ENCODE data around the gene CLSTN2. TPM values are rescaled to one million over a fixed set of nuclear protein-coding genes. Genes with fewer than 3 reads are reported as not detected.
A peak's percentile ranks its signal among the peaks of the same experiment; 100 is the strongest.

The CLSTN2 gene
- total and polyA plus RNA-seq, 2 of the 13 experiments (the other 11 are each of a cell fraction or from before 2014, with no cell fraction given), result not detected

GRCh38 chr3:139897759-139898158 lies 37.2 kb upstream of the CLSTN2 start:
- ChIA-PET CTCF (ENCODE audit: low intra/inter-chr PET ratio, low total read pairs) (no interaction called here), POLR2A (no interaction called here)
- FAIRE-seq (no peak), ATAC-seq (no peak), DNase-seq (ENCODE audit: low spot score) (no peak)
- no peaks in the 10 kb centered on the region for H3K27me3 ChIP-seq (ENCODE audit: control insufficient read depth in 1 of 2, insufficient read depth in 2 of 2, low read length in 2 of 2)
- H3K4me2 ChIP-seq (ENCODE audit: low read depth, low read length), result no peak overlapping the region
- WGBS (ENCODE audit: low lambda C conversion rate), result 9% methylated on average over 5 of the region's 5 CpGs
- no peak overlapping the region for H3K4me3 ChIP-seq (replicated peaks in 1 of 3; ENCODE audit: insufficient read depth in 1 of 3, low read depth in 2 of 3, low read length in 3 of 3)
- peak; percentile 47; the same call in 1 of the 2 replicates for TF ChIP-seq CEBPG (CRISPR knock-in tag; IDR thresholded peaks at IDR 0.05)
- TF ChIP-seq ZNF619 (CRISPR knock-in tag; IDR thresholded peaks at IDR 0.05), result no peak
- TF ChIP-seq CEBPB (IDR thresholded peaks at IDR 0.05; ENCODE audit: borderline replicate concordance, low read depth, low read length), result peak; percentile 87
- H4K20me1 ChIP-seq (ENCODE audit: insufficient read depth, low read length), result no peaks in the 10 kb centered on the region
- H3K4me1 ChIP-seq (ENCODE audit: insufficient read depth, low read length), result no peaks in the 10 kb centered on the region
- no peaks in the 10 kb centered on the region for H3K9me3 ChIP-seq (ENCODE audit: low read length)
- intact Hi-C loops (cut with micrococcal nuclease; ENCODE audit: unreplicated experiment) (no loop called here), in situ Hi-C loops (cut with HindIII; ENCODE audit: extremely low pct_ligation_motif_present, low pct_unique_long_range_greater_than_20kb) (no loop called here)
- no peaks in the 10 kb centered on the region for H3K79me2 ChIP-seq (ENCODE audit: insufficient read depth, low read length)
- BruUV-seq (replicated peaks), result no TSS peak
- H3K27ac ChIP-seq (ENCODE audit: extremely low read length, insufficient read depth, low read length), result no peak overlapping the region
- no peak overlapping the region for H3K9ac ChIP-seq (ENCODE audit: insufficient read depth, low read depth, low read length)
- H3K36me3 ChIP-seq (replicated peaks in 1 of 2; ENCODE audit: control insufficient read depth in 1 of 2, insufficient read depth in 2 of 2, low read length in 2 of 2), result no peaks in the 10 kb centered on the region
- no peak overlapping the region for H2AFZ ChIP-seq (ENCODE audit: low read length)

GRCh38 chr3:139906418-139906817 lies 28.6 kb upstream of the CLSTN2 start:
- no peaks in the 10 kb centered on the region for H3K9me3 ChIP-seq (ENCODE audit: low read length)
- intact Hi-C loops (cut with micrococcal nuclease; ENCODE audit: unreplicated experiment) (no loop called here), in situ Hi-C loops (cut with HindIII; ENCODE audit: extremely low pct_ligation_motif_present, low pct_unique_long_range_greater_than_20kb) (no loop called here)
- no peak for TF ChIP-seq ZBTB21 (CRISPR knock-in tag; IDR thresholded peaks at IDR 0.05)
- TF ChIP-seq NR2F1 (CRISPR knock-in tag; IDR thresholded peaks at IDR 0.05), result 0 out of 4 replicates have a peak, but pooled peaks of 1 of the 2 experiments have one; percentile 39
- 0 out of 2 replicates have a peak, but pooled peaks have one; percentile 18 for TF ChIP-seq NR2F6 (IDR thresholded peaks at IDR 0.05)
- TF ChIP-seq NR2F6 (CRISPR knock-in tag; IDR thresholded peaks at IDR 0.05), result no peak
- no peak for TF ChIP-seq ZBTB42 (CRISPR knock-in tag; IDR thresholded peaks at IDR 0.05)
- peak; percentile 81 for TF ChIP-seq FOSL2 (CRISPR knock-in tag; IDR thresholded peaks at IDR 0.05)
- no peak for TF ChIP-seq NCOA5 (CRISPR knock-in tag; IDR thresholded peaks at IDR 0.05)
- TF ChIP-seq ZNF274 (CRISPR knock-in tag; IDR thresholded peaks at IDR 0.05), result no peak
- no peak for TF ChIP-seq THAP11 (CRISPR knock-in tag; IDR thresholded peaks at IDR 0.05)
- H3K36me3 ChIP-seq (replicated peaks in 1 of 2; ENCODE audit: control insufficient read depth in 1 of 2, insufficient read depth in 2 of 2, low read length in 2 of 2), result no peaks in the 10 kb centered on the region
- no peak overlapping the region for H2AFZ ChIP-seq (ENCODE audit: low read length)
- ChIA-PET POLR2A (no interaction called here), CTCF (ENCODE audit: low intra/inter-chr PET ratio, low total read pairs) (no interaction called here)
- DNase-seq (ENCODE audit: low spot score) (peak; percentile 35), ATAC-seq (no peak), FAIRE-seq (no peak)
- no peak overlapping the region for H3K4me2 ChIP-seq (ENCODE audit: low read depth, low read length)
- no peaks in the 10 kb centered on the region for H4K20me1 ChIP-seq (ENCODE audit: insufficient read depth, low read length)
- no peaks in the 10 kb centered on the region for H3K79me2 ChIP-seq (ENCODE audit: insufficient read depth, low read length)
- H3K27ac ChIP-seq (ENCODE audit: extremely low read length, insufficient read depth, low read length), result no peak overlapping the region
- H3K27me3 ChIP-seq (ENCODE audit: control insufficient read depth in 1 of 2, insufficient read depth in 2 of 2, low read length in 2 of 2), result no peaks in the 10 kb centered on the region
- WGBS (ENCODE audit: low lambda C conversion rate), result 0% methylated on average over 1 of the region's 1 CpG
- no peaks in the 10 kb centered on the region for H3K4me1 ChIP-seq (ENCODE audit: insufficient read depth, low read length)
- no peak overlapping the region for H3K4me3 ChIP-seq (replicated peaks in 1 of 3; ENCODE audit: insufficient read depth in 1 of 3, low read depth in 2 of 3, low read length in 3 of 3)
- BruUV-seq (replicated peaks), result no TSS peak
- no peak overlapping the region for H3K9ac ChIP-seq (ENCODE audit: insufficient read depth, low read depth, low read length)
